A673 (cell line): ENCODE results near the gene NR2F1-AS1.

Experiments
- EZH2 ChIP-seq: fragments of 200-600 bp; sonication (generic); IDR thresholded peaks from 2 replicates; pipeline ENCODE4 v1.6.1; 2017; ENCODE audit warnings: borderline replicate concordance, low read depth, mild to moderate bottlenecking, mixed read lengths, antibody characterized with exemption, low read length; ENCODE audit not compliant: poor library complexity, severe bottlenecking
- TF ChIP-seq, protein P1 (sequence below): fragments of 300-800, 200-600 bp; sonication (generic); conservative IDR thresholded peaks from 2 replicates; pipeline ENCODE4 v1.5.1; 2017; ENCODE audit warnings: low read depth, mild to moderate bottlenecking, antibody characterized with exemption, low read length, moderate library complexity, mixed read lengths

DNA sequence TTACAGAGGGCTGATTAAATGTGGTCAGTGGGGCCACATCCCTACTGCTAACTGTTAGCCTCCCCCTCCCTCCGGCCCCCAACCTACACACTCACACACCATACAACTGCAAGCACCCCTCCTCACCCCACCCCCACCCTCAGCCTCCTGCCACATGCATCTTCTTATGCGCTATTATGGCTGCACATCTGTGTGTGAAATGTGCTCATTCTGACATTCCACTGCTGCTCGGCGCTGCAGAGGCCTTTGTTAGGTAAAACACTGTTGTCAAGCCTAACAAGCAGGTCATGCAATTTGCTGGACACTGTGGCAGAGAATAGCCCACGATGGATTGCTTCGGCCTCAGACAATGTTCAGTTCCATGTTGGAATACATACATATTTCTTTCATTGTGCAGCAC lies 173.6 kb downstream of the NR2F1-AS1 start:
- TF ChIP-seq, protein P1, sequence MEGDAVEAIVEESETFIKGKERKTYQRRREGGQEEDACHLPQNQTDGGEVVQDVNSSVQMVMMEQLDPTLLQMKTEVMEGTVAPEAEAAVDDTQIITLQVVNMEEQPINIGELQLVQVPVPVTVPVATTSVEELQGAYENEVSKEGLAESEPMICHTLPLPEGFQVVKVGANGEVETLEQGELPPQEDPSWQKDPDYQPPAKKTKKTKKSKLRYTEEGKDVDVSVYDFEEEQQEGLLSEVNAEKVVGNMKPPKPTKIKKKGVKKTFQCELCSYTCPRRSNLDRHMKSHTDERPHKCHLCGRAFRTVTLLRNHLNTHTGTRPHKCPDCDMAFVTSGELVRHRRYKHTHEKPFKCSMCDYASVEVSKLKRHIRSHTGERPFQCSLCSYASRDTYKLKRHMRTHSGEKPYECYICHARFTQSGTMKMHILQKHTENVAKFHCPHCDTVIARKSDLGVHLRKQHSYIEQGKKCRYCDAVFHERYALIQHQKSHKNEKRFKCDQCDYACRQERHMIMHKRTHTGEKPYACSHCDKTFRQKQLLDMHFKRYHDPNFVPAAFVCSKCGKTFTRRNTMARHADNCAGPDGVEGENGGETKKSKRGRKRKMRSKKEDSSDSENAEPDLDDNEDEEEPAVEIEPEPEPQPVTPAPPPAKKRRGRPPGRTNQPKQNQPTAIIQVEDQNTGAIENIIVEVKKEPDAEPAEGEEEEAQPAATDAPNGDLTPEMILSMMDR, result no peak
- TF ChIP-seq EZH2, result no peak
